ENCODE data around the gene EAF2. TPM values are rescaled to one million over a fixed set of nuclear protein-coding genes. Genes with fewer than 3 reads are reported as not detected.

Gene EAF2
- total RNA-seq, 2 donors from 2014 or later: 5.5 to 7.6 TPM

Other genes with a start within 250 kb of the EAF2 start
- gene FBXO40, start 241.8 kb upstream of the EAF2 start, total RNA-seq: under 1 TPM in 1 of 2 donors, not detected in 1; 0.39 TPM
- 100 to 1,000 TPM; 277 to 292 TPM for gene HCLS1, start 174.3 kb upstream of the EAF2 start, total RNA-seq
- 10 to 100 TPM; 56.1 to 66.9 TPM for gene GOLGB1, start 85.5 kb upstream of the EAF2 start, total RNA-seq
- 10 to 100 TPM; 47.4 to 55.1 TPM for gene IQCB1, start 149 bp upstream of the EAF2 start, total RNA-seq
- gene SLC15A2, start 59.2 kb downstream of the EAF2 start, total RNA-seq: 1 to 10 TPM in 1 of 2 donors, under 1 TPM in 1; 0.44 to 2.6 TPM
- gene ILDR1, start 187.0 kb downstream of the EAF2 start, total RNA-seq: under 1 TPM in 1 of 2 donors, not detected in 1; 0.32 TPM
- gene CD86, start 220.2 kb downstream of the EAF2 start, total RNA-seq: 1 to 10 TPM; 1.3 to 4.3 TPM